Measurements from ENCODE around the gene ADSS2. TPM values are rescaled to one million over a fixed set of nuclear protein-coding genes. Genes with fewer than 3 reads are reported as not detected.
A peak's percentile ranks its signal among the peaks of the same experiment; 100 is the strongest.

ADSS2 gene
- polyA plus RNA-seq, 1 of the 3 experiments (the other 2 are of a cell fraction): 30.7 TPM

- 87% methylated on average over 5 of the region's 8 CpGs for WGBS (ENCODE audit: low lambda C conversion rate)
- Histone ChIP-seq H3K9ac (no peak overlapping the region), H2AFZ (ENCODE audit: low read depth) (no peak overlapping the region), H3K9me2 (no peaks in the 10 kb centered on the region), H3K4me3 (ENCODE audit: low read depth in 2 of 2, low read length in 1 of 2) (no peak overlapping the region), H3K9me3 (no peaks in the 10 kb centered on the region), H3K4me2 (no peak overlapping the region), H3F3A (replicated peaks; ENCODE audit: insufficient read depth) (peaks cover 33% of the 10 kb centered on the region), H4K20me1 (ENCODE audit: insufficient read depth) (no peaks in the 10 kb centered on the region), H3K4me1 (ENCODE audit: control insufficient read depth in 1 of 2, insufficient read depth in 2 of 2, low read depth in 1 of 2, low read length in 1 of 2) (peaks cover 16 to 21% of the 10 kb centered on the region in 2 experiments), H3K36me3 (replicated peaks in 1 of 2; ENCODE audit: control insufficient read depth in 1 of 2, insufficient read depth in 2 of 2, low read length in 1 of 2) (peaks cover 9 to 21% of the 10 kb centered on the region in 2 experiments), H3K79me2 (ENCODE audit: insufficient read depth) (peaks cover 77% of the 10 kb centered on the region), H3K27ac (ENCODE audit: low read depth in 2 of 2, low read length in 1 of 2) (0 out of 4 replicates have a peak overlapping the region, but pooled peaks of 1 of the 2 experiments have one; percentile 3), H3K27me3 (ENCODE audit: insufficient read depth) (no peaks in the 10 kb centered on the region)
- CTCF ChIA-PET: interaction anchor here (1.1 kb wide), 1 partner anchor 20 kb away, joined by 3 read pairs; no protein-coding TSS in a partner anchor
- POLR2A ChIA-PET: no interaction called here
- no peak for DNase-seq
- no peak for TF ChIP-seq RXRA (IDR thresholded peaks at IDR 0.05; ENCODE audit: borderline replicate concordance, low read depth)
- TF ChIP-seq EZH2phosphoT487 (IDR thresholded peaks at IDR 0.05; ENCODE audit: borderline replicate concordance, low read depth): no peak
- no peak for TF ChIP-seq REST (IDR thresholded peaks at IDR 0.05; ENCODE audit: low read depth, low read length)
- no peak for TF ChIP-seq YY1 (IDR thresholded peaks at IDR 0.05; ENCODE audit: low read depth)
- TF ChIP-seq MEF2A (IDR thresholded peaks at IDR 0.05; ENCODE audit: borderline replicate concordance, low read depth): no peak
- no peak for TF ChIP-seq MAX (IDR thresholded peaks at IDR 0.05; ENCODE audit: low read depth)
- no peak for TF ChIP-seq MXI1 (IDR thresholded peaks at IDR 0.05; ENCODE audit: low read depth, low read length)
- TF ChIP-seq GABPA (IDR thresholded peaks at IDR 0.05; ENCODE audit: low read depth): no peak
- no peak for TF ChIP-seq RAD21 (IDR thresholded peaks at IDR 0.05; ENCODE audit: low read length)
- TF ChIP-seq FOXM1 (IDR thresholded peaks at IDR 0.05; ENCODE audit: low read depth): no peak
- TF ChIP-seq EP300 (IDR thresholded peaks at IDR 0.05; ENCODE audit: borderline replicate concordance in 1 of 2, low read depth in 1 of 2, low read length in 1 of 2): no peak
- no peak for TF ChIP-seq USF2 (IDR thresholded peaks at IDR 0.05; ENCODE audit: borderline replicate concordance, low read depth, low read length)
- no peak for TF ChIP-seq NFIC (IDR thresholded peaks at IDR 0.05; ENCODE audit: borderline replicate concordance)
- TF ChIP-seq TCF12 (IDR thresholded peaks at IDR 0.05): no peak
- TF ChIP-seq SMC3 (IDR thresholded peaks at IDR 0.05; ENCODE audit: low read depth, low read length): no peak
- no peak for TF ChIP-seq CHD2 (IDR thresholded peaks at IDR 0.05; ENCODE audit: low read length, partially characterized antibody)
- TF ChIP-seq GATA2 (CRISPR knock-in tag; IDR thresholded peaks at IDR 0.05): no peak
Observed at GRCh38 chr1:244439391-244440032, 12.2 kb downstream of the ADSS2 start.
